ENCODE measurements around the gene BBS12. TPM values are rescaled to one million over a fixed set of nuclear protein-coding genes. Genes with fewer than 3 reads are reported as not detected.

The BBS12 gene
- total and polyA plus RNA-seq, 2 experiments from 2014 or later = 3.0 to 4.7 TPM

- no peak for DNase-seq (ENCODE audit: low spot score)
- TF ChIP-seq CTCF (IDR thresholded peaks at IDR 0.05; ENCODE audit: poor library complexity) (no peak), EZH2 (IDR thresholded peaks at IDR 0.05; ENCODE audit: borderline replicate concordance) (no peak), EZH2phosphoT487 (IDR thresholded peaks at IDR 0.05; ENCODE audit: low read depth, severe bottlenecking, unreplicated experiment) (no peak)
These were observed 25.0 kb upstream of the BBS12 start for GRCh38 chr4:122707497-122707896.

GRCh38 chr4:122709236-122709635 is 23.3 kb upstream of the BBS12 start:
- Histone ChIP-seq H4K20me1 (ENCODE audit: insufficient read depth, poor library complexity, severe bottlenecking) (no peaks in the 10 kb centered on the region), H3K4me1 (ENCODE audit: insufficient read depth) (no peaks in the 10 kb centered on the region), H3K9me3 (ENCODE audit: low read depth) (no peaks in the 10 kb centered on the region), H3K27me3 (no peaks in the 10 kb centered on the region), H3K79me2 (no peaks in the 10 kb centered on the region), H3K9me2 (replicated peaks; ENCODE audit: insufficient read depth) (no peaks in the 10 kb centered on the region), H3K4me2 (no peak overlapping the region), H2AFZ (no peak overlapping the region), H3K36me3 (replicated peaks; ENCODE audit: insufficient read depth, low read depth) (no peaks in the 10 kb centered on the region), H3K4me3 (no peak overlapping the region), H3K27ac (no peak overlapping the region)
- DNase-seq (ENCODE audit: low spot score) = no peak
- TF ChIP-seq EZH2 (IDR thresholded peaks at IDR 0.05; ENCODE audit: borderline replicate concordance) (no peak), CTCF (IDR thresholded peaks at IDR 0.05; ENCODE audit: poor library complexity) (no peak), EZH2phosphoT487 (IDR thresholded peaks at IDR 0.05; ENCODE audit: low read depth, severe bottlenecking, unreplicated experiment) (no peak)

More at GRCh38 chr4:122707497-122707896, 25.0 kb upstream of the BBS12 start:
- Histone ChIP-seq H3K9me2 (replicated peaks; ENCODE audit: insufficient read depth) (no peaks in the 10 kb centered on the region), H3K4me3 (no peak overlapping the region), H2AFZ (no peak overlapping the region), H3K27me3 (no peaks in the 10 kb centered on the region), H3K27ac (no peak overlapping the region), H3K79me2 (no peaks in the 10 kb centered on the region), H3K4me2 (no peak overlapping the region), H3K36me3 (replicated peaks; ENCODE audit: insufficient read depth, low read depth) (no peaks in the 10 kb centered on the region), H4K20me1 (ENCODE audit: insufficient read depth, poor library complexity, severe bottlenecking) (no peaks in the 10 kb centered on the region), H3K9me3 (ENCODE audit: low read depth) (no peaks in the 10 kb centered on the region), H3K4me1 (ENCODE audit: insufficient read depth) (no peaks in the 10 kb centered on the region)
- 86% methylated on average over 4 of the region's 4 CpGs for WGBS (ENCODE audit: low lambda C conversion rate, missing lambda C conversion rate)

GRCh38 chr4:122710434-122711308 is 21.8 kb upstream of the BBS12 start:
- Histone ChIP-seq H3K79me2 (no peaks in the 10 kb centered on the region), H2AFZ (no peak overlapping the region), H3K4me1 (ENCODE audit: insufficient read depth) (no peaks in the 10 kb centered on the region), H3K9me3 (ENCODE audit: low read depth) (no peaks in the 10 kb centered on the region), H3K9me2 (replicated peaks; ENCODE audit: insufficient read depth) (no peaks in the 10 kb centered on the region), H4K20me1 (ENCODE audit: insufficient read depth, poor library complexity, severe bottlenecking) (no peaks in the 10 kb centered on the region), H3K27ac (no peak overlapping the region), H3K4me2 (no peak overlapping the region), H3K36me3 (replicated peaks; ENCODE audit: insufficient read depth, low read depth) (no peaks in the 10 kb centered on the region), H3K4me3 (no peak overlapping the region), H3K27me3 (no peaks in the 10 kb centered on the region)
- DNase-seq (ENCODE audit: low spot score) = no peak
- WGBS (ENCODE audit: low lambda C conversion rate, missing lambda C conversion rate) = 64% methylated on average over 9 of the region's 9 CpGs
- TF ChIP-seq CTCF (IDR thresholded peaks at IDR 0.05; ENCODE audit: poor library complexity) (no peak), EZH2 (IDR thresholded peaks at IDR 0.05; ENCODE audit: borderline replicate concordance) (no peak), EZH2phosphoT487 (IDR thresholded peaks at IDR 0.05; ENCODE audit: low read depth, severe bottlenecking, unreplicated experiment) (no peak)
